Measurements from ENCODE around the gene ARHGAP35.

The ARHGAP35 gene

GRCh38 chr19:46823049-46823448 lies 37.7 kb upstream of the ARHGAP35 start:
- TF ChIP-seq, protein P1, sequence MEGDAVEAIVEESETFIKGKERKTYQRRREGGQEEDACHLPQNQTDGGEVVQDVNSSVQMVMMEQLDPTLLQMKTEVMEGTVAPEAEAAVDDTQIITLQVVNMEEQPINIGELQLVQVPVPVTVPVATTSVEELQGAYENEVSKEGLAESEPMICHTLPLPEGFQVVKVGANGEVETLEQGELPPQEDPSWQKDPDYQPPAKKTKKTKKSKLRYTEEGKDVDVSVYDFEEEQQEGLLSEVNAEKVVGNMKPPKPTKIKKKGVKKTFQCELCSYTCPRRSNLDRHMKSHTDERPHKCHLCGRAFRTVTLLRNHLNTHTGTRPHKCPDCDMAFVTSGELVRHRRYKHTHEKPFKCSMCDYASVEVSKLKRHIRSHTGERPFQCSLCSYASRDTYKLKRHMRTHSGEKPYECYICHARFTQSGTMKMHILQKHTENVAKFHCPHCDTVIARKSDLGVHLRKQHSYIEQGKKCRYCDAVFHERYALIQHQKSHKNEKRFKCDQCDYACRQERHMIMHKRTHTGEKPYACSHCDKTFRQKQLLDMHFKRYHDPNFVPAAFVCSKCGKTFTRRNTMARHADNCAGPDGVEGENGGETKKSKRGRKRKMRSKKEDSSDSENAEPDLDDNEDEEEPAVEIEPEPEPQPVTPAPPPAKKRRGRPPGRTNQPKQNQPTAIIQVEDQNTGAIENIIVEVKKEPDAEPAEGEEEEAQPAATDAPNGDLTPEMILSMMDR (IDR thresholded peaks at IDR 0.05; ENCODE audit: borderline replicate concordance, insufficient read depth, low read depth, low read length) = no peak
- H3K4me3 ChIP-seq (ENCODE audit: low read depth, low read length) = no peak overlapping the region

GRCh38 chr19:46824890-46825730 lies 35.7 kb upstream of the ARHGAP35 start:
- no peak overlapping the region for H3K4me3 ChIP-seq (ENCODE audit: low read depth, low read length)
- TF ChIP-seq, protein P1 (IDR thresholded peaks at IDR 0.05; ENCODE audit: borderline replicate concordance, insufficient read depth, low read depth, low read length) = no peak

DNA sequence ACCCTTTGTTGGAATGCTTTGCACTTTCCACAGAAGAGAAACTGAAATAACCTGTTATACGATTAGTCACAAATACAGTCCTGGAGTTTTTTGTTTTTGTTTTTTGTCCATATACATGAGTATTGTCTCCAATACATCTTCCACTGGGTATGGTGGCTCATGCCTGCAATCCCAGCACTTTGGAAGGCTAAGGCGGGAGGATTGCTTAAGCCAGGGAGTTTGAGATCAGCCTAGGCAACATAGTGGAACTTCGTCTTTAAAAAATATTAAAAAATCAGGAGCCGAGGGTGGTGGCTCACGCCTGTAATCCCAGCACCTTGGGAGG lies 35.1 kb upstream of the ARHGAP35 start:
- H3K4me3 ChIP-seq (ENCODE audit: low read depth, low read length) = no peak overlapping the region
- TF ChIP-seq, protein P1 (IDR thresholded peaks at IDR 0.05; ENCODE audit: borderline replicate concordance, insufficient read depth, low read depth, low read length) = no peak

GRCh38 chr19:46828484-46828883 lies 32.3 kb upstream of the ARHGAP35 start:
- TF ChIP-seq, protein P1 (IDR thresholded peaks at IDR 0.05; ENCODE audit: borderline replicate concordance, insufficient read depth, low read depth, low read length) = no peak
- H3K4me3 ChIP-seq (ENCODE audit: low read depth, low read length) = no peak overlapping the region

GRCh38 chr19:46830864-46831263 lies 29.9 kb upstream of the ARHGAP35 start:
- TF ChIP-seq, protein P1 (IDR thresholded peaks at IDR 0.05; ENCODE audit: borderline replicate concordance, insufficient read depth, low read depth, low read length) = no peak
- no peak overlapping the region for H3K4me3 ChIP-seq (ENCODE audit: low read depth, low read length)

- no peak overlapping the region for H3K4me3 ChIP-seq (ENCODE audit: low read depth, low read length)
- TF ChIP-seq, protein P1 (IDR thresholded peaks at IDR 0.05; ENCODE audit: borderline replicate concordance, insufficient read depth, low read depth, low read length) = no peak
Observed at GRCh38 chr19:46834121-46834520, 26.7 kb upstream of the ARHGAP35 start.

DNA sequence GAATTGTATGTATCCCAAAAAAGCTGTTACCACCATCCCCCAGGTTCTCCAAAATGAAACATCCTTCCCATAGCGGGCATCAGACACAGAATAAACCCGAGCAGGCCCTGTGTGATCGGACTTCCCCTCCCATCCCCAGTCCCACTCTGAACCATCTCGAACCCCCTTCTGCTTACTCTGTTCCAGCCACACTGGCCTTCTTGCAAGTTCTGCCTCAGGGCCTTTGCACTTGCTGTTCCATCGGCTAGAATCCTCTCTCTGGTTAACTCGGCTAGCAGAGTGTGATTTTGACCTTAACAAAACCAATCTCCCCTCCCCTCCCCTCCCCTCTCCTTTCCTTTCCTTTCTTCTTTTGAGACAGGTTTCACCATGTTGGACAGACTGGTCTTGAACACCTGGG lies 25.8 kb upstream of the ARHGAP35 start:
- TF ChIP-seq, protein P1 (IDR thresholded peaks at IDR 0.05; ENCODE audit: borderline replicate concordance, insufficient read depth, low read depth, low read length) = no peak
- H3K4me3 ChIP-seq (ENCODE audit: low read depth, low read length) = no peak overlapping the region
